Neutrophil (primary cell): ENCODE measurements around the gene NAT10.

Experiments used
- H3K27ac ChIP-seq: fragments of 200-600 bp; sonication (generic); 2 replicates; pipeline ENCODE4 v1.5.1; 2016; ENCODE audit warnings: mild to moderate bottlenecking, moderate library complexity
- H3K27me3 ChIP-seq: fragments of 200-600 bp; sonication (generic); 2 replicates; pipeline ENCODE4 v1.6.0; 2016; ENCODE audit warnings: mild to moderate bottlenecking
- H3K36me3 ChIP-seq: fragments of 200-600 bp; sonication (generic); 2 replicates; pipeline ENCODE4 v1.5.1; 2017
- H3K4me1 ChIP-seq, 2 experiments: fragments of 200-600 bp in 1 of 2; sonication (generic) in 1 of 2; 1 replicate in 1 of 2; 2 replicates in 1 of 2; pipeline versions ENCODE4 v1.5.1 to v1.6.1; 2013 to 2016; ENCODE audit warnings: low read depth in 1 of 2, low read length in 1 of 2, mild to moderate bottlenecking in 1 of 2, moderate library complexity in 1 of 2; ENCODE audit not compliant: control insufficient read depth in 1 of 2, insufficient read depth in 1 of 2
- H3K4me3 ChIP-seq, 2 experiments: fragments of 200-600 bp in 1 of 2; sonication (generic) in 1 of 2; 1 replicate in 1 of 2; 2 replicates in 1 of 2; pipeline ENCODE4 v1.5.1; 2013 to 2016; ENCODE audit warnings: low read depth in 1 of 2, low read length in 1 of 2, mild to moderate bottlenecking in 1 of 2, moderate library complexity in 1 of 2
- H3K9me3 ChIP-seq: fragments of 200-600 bp; sonication (generic); 2 replicates; pipeline ENCODE4 v1.5.1; 2016
- TF ChIP-seq, protein P1 (sequence below): fragments of 200-600 bp; sonication (generic); IDR thresholded peaks from 2 replicates; pipeline ENCODE4 v1.5.1; 2016; ENCODE audit warnings: antibody characterized with exemption

Gene NAT10

DNA sequence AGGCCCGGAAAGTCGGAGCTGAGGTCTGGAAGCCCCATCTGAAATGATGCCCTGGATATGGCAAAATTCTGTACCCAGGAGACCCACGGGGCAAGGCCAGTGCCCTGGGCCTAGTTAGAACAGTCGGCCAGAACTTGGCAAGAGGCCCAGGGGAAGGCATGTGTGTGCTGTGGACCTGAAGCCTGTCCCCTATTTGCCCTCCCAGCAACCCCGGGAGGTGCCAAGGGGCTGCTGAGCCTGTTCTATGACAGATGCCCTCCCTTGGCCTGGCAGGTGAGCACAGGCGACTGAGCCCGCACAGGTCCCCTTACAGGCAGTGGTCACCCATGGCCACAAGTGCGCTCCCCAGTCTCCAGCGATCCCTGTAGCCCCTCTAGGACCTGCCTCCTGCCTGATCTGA lies 51.7 kb downstream of the NAT10 start:
- TF ChIP-seq, protein P1, sequence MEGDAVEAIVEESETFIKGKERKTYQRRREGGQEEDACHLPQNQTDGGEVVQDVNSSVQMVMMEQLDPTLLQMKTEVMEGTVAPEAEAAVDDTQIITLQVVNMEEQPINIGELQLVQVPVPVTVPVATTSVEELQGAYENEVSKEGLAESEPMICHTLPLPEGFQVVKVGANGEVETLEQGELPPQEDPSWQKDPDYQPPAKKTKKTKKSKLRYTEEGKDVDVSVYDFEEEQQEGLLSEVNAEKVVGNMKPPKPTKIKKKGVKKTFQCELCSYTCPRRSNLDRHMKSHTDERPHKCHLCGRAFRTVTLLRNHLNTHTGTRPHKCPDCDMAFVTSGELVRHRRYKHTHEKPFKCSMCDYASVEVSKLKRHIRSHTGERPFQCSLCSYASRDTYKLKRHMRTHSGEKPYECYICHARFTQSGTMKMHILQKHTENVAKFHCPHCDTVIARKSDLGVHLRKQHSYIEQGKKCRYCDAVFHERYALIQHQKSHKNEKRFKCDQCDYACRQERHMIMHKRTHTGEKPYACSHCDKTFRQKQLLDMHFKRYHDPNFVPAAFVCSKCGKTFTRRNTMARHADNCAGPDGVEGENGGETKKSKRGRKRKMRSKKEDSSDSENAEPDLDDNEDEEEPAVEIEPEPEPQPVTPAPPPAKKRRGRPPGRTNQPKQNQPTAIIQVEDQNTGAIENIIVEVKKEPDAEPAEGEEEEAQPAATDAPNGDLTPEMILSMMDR: no peak
- H3K27ac ChIP-seq: no peak overlapping the region
- H3K36me3 ChIP-seq: peaks cover 69% of the 10 kb centered on the region
- no peaks in the 10 kb centered on the region for H3K9me3 ChIP-seq
- peaks cover 23 to 27% of the 10 kb centered on the region in 2 experiments for H3K4me1 ChIP-seq
- H3K27me3 ChIP-seq: no peaks in the 10 kb centered on the region
- no peak overlapping the region for H3K4me3 ChIP-seq

DNA sequence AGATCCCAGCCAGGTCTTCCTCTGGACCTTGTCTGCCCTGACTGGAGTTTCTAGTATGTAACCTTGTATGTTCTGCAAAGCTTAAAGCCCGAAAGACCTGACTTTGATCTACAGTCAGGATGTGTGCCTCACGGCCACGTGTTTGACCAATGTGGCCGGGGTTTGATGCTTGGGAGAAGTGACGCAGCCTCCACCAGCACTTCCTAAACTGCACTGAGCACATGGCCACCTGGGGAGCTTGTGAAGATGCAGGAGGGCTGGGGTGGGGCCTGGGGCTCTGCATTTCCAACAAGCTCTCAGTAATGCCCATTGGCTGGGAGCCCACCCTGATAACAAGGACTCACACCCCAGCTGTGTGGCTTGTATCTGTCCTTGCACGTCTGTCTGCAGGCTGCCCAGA lies 53.2 kb downstream of the NAT10 start:
- Histone ChIP-seq H3K27me3 (no peaks in the 10 kb centered on the region), H3K36me3 (peaks cover 77% of the 10 kb centered on the region), H3K4me1 (peaks cover 14% of the 10 kb centered on the region in 2 experiments), H3K27ac (no peak overlapping the region), H3K9me3 (no peaks in the 10 kb centered on the region), H3K4me3 (no peak overlapping the region)
- TF ChIP-seq, protein P1: no peak

DNA sequence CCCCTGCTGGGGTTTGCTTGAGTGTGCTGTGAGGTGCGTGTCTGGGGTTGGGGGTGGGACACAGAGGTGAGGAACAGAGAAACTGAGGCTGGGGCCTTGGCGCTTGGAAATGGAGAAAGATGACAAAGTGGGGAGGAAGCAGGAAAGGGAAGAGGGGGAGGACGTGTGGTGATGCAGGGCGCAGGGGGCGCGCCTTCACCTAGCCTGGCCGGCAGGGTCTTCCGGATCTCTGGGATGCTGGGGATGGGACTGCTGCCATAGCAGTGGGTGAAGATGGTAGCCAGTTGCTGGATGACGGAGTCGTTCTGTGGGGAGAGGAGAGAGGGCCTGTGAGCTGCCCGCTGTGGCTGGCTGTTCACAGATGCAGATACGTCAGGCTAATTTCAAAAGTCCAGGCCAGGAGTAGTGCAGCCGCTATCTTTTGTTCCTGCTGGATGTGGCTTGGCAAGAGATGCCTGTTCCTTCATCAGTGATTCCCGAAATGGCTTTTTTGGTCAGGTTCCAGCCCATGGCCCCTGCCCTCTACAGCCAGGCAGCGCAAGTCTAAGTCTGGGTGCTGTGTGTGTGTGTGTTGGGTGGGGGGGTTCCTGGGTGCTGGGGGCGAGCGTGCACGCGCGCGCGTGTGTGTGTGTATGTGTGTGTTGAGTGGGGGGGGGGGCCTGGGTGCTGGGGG lies 54.8 kb downstream of the NAT10 start:
- H3K4me1 ChIP-seq: no peaks in the 10 kb centered on the region
- no peak overlapping the region for H3K4me3 ChIP-seq
- H3K9me3 ChIP-seq: no peaks in the 10 kb centered on the region
- H3K27me3 ChIP-seq: no peaks in the 10 kb centered on the region
- peaks cover 93% of the 10 kb centered on the region for H3K36me3 ChIP-seq
- no peak overlapping the region for H3K27ac ChIP-seq
- TF ChIP-seq, protein P1: no peak

DNA sequence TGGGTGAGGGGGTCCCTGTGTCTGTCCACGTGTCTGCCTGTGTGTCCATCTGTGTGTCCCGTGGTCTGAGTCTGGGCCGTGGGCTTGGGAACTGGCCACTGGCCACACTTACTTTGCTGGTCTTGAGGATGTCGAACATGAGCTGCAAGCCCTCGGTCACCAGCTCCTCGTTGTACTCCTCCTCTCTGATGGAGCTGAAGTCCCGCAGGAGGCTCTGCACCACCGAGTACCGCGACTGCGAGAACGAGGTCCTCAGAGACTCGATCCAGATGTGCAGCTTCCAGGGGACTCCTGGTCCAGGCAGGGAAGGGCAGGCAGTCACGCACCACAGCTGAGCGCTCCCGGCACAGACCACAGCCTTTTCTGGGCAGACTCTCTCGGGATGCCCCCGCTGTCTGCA lies 55.4 kb downstream of the NAT10 start:
- TF ChIP-seq, protein P1: no peak
- H3K9me3 ChIP-seq: no peaks in the 10 kb centered on the region
- no peak overlapping the region for H3K27ac ChIP-seq
- no peak overlapping the region for H3K4me3 ChIP-seq
- no peaks in the 10 kb centered on the region for H3K4me1 ChIP-seq
- peaks cover 93% of the 10 kb centered on the region for H3K36me3 ChIP-seq
- H3K27me3 ChIP-seq: no peaks in the 10 kb centered on the region

DNA sequence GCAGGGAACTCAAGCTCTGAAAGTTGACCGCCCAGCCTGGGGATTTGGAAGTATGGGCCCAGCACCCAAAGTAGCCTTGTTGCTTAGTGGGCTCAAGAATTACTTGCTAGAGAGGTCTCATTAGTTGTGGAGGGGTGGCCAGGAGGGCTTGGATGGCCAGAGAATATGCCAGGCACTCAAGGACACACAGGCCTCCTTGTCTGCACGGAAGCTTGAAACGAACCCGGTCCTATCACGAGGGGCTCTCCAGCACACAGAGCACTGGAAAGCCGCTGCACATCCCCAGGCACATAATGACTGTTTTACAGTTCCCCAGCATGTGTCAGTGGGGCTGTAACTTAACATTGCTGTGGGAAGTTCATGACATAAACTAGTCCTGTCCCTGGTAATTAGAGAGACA lies 55.9 kb downstream of the NAT10 start:
- H3K4me3 ChIP-seq: no peak overlapping the region
- H3K27me3 ChIP-seq: no peaks in the 10 kb centered on the region
- no peaks in the 10 kb centered on the region for H3K9me3 ChIP-seq
- H3K4me1 ChIP-seq: no peaks in the 10 kb centered on the region
- H3K27ac ChIP-seq: no peak overlapping the region
- TF ChIP-seq, protein P1: no peak
- H3K36me3 ChIP-seq: peaks cover 95% of the 10 kb centered on the region
